Loucy (cell line): ENCODE data around the gene KRT79.

Source experiments
- H2AFZ ChIP-seq: fragments of 200-600 bp; sonication (generic); 2 replicates; pipeline ENCODE4 v1.6.0; 2016; ENCODE audit warnings: antibody characterized with exemption, mild to moderate bottlenecking, low read length, moderate library complexity
- H3F3A ChIP-seq: fragments of 200-600 bp; 2 replicates; pipeline ENCODE4 v1.6.0; 2016; ENCODE audit warnings: antibody characterized with exemption, low read depth, mild to moderate bottlenecking
- H3K27me3 ChIP-seq: fragments of 200-600 bp; sonication (generic); 2 replicates; pipeline ENCODE4 v1.6.1; 2014; ENCODE audit warnings: low read length, mild to moderate bottlenecking; ENCODE audit not compliant: insufficient read depth, poor library complexity, severe bottlenecking
- H3K36me3 ChIP-seq: fragments of 200-600 bp; sonication (generic); 2 replicates; pipeline ENCODE4 v1.6.1; 2016; ENCODE audit warnings: low read length; ENCODE audit not compliant: insufficient read depth
- H3K4me1 ChIP-seq: fragments of 200-600 bp; sonication (generic); 2 replicates; pipeline ENCODE4 v1.5.1; 2014; ENCODE audit warnings: low read length, mild to moderate bottlenecking; ENCODE audit not compliant: insufficient read depth, poor library complexity, severe bottlenecking
- H3K4me2 ChIP-seq: fragments of 200-600 bp; sonication (generic); 2 replicates; pipeline ENCODE4 v1.6.0; 2014; ENCODE audit warnings: antibody characterized with exemption, low read length, low read depth, mild to moderate bottlenecking; ENCODE audit not compliant: poor library complexity, severe bottlenecking
- H3K4me3 ChIP-seq: fragments of 200-600 bp; sonication (generic); 2 replicates; pipeline ENCODE4 v1.5.1; 2014; ENCODE audit warnings: low read length, mild to moderate bottlenecking, mixed read lengths; ENCODE audit not compliant: poor library complexity, severe bottlenecking
- H3K79me2 ChIP-seq: fragments of 200-600 bp; sonication (generic); 2 replicates; pipeline ENCODE4 v1.6.1; 2014; ENCODE audit warnings: low read length; ENCODE audit not compliant: insufficient read depth
- H3K9ac ChIP-seq: fragments of 200-600 bp; sonication (generic); 2 replicates; pipeline ENCODE4 v1.6.0; 2014; ENCODE audit warnings: mild to moderate bottlenecking, low read depth, low read length, moderate library complexity; ENCODE audit not compliant: poor library complexity, severe bottlenecking
- H3K9me2 ChIP-seq: fragments of 200-600 bp; sonication (generic); replicated peaks from 2 replicates; pipeline ENCODE4 v1.6.1; 2016; ENCODE audit warnings: low read depth, low read length, mixed read lengths
- H3K9me3 ChIP-seq: fragments of 200-600 bp; sonication (generic); 2 replicates; pipeline ENCODE4 v1.6.1; 2014; ENCODE audit warnings: mild to moderate bottlenecking, antibody characterized with exemption, low read length, low read depth; ENCODE audit not compliant: insufficient read depth
- H4K20me1 ChIP-seq: fragments of 200-600 bp; sonication (generic); 2 replicates; pipeline ENCODE4 v1.6.0; 2014; ENCODE audit warnings: antibody characterized with exemption, low read length, mild to moderate bottlenecking; ENCODE audit not compliant: insufficient read depth, poor library complexity, severe bottlenecking
- EZH2phosphoT487 ChIP-seq: fragments of 200-600 bp; IDR thresholded peaks from 2 replicates; pipeline ENCODE4 v1.6.1; 2018; ENCODE audit warnings: antibody characterized with exemption, mild to moderate bottlenecking, moderate library complexity, borderline replicate concordance
- TF ChIP-seq, protein P1 (sequence below): fragments of 200-600 bp; sonication (generic); conservative IDR thresholded peaks from 2 replicates; pipeline ENCODE4 v1.5.1; 2014; ENCODE audit warnings: mild to moderate bottlenecking, antibody characterized with exemption, low read length

KRT79 gene

DNA sequence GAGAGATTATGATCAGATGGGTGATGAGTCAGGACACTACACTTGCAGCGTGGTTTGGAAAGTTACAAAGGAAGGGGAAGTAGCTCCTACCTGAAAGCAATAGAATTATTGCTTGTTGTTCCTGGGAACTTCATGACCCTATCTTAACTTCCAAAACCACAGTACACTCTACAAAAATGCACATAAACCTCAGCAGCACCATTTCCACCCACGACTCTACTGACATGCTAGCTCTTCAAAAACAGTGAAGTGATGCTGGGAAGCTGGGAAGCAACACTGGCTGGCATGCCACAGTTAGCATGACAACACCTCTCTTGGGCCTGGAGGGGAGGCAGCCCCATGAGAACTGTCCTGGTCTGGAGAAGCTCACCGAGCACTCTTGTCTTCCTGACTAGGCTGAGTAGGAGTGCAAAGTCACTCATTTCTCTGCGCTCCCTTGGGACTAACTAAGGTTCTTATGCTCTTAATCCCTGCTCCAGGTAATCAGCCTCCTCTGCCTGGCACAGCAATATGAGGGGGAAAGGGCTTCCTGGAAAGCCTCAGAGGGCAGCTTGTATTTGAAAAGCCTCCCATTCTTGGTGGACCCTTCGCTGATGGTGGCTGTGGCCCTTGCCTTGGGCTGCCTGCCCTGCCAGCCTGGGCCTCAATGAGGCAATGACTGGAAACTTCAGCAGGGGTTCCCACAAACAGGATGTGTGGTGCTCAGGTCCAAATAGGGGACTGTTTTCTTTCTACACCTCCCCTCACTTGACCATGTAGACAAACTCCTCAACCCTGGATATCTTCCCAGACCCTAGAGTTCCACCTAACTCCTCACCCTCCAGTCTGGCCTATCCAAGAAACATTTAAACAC, 39.4 kb downstream of the KRT79 start:
- Histone ChIP-seq H3K4me3 (no peak overlapping the region), H3K9me2 (no peaks in the 10 kb centered on the region), H4K20me1 (no peaks in the 10 kb centered on the region), H3K79me2 (no peaks in the 10 kb centered on the region), H3K36me3 (no peaks in the 10 kb centered on the region), H2AFZ (no peak overlapping the region), H3K4me2 (no peak overlapping the region), H3K27me3 (no peaks in the 10 kb centered on the region), H3K9me3 (no peaks in the 10 kb centered on the region), H3F3A (no peaks in the 10 kb centered on the region), H3K9ac (no peak overlapping the region), H3K4me1 (no peaks in the 10 kb centered on the region)
- TF ChIP-seq, protein P1, sequence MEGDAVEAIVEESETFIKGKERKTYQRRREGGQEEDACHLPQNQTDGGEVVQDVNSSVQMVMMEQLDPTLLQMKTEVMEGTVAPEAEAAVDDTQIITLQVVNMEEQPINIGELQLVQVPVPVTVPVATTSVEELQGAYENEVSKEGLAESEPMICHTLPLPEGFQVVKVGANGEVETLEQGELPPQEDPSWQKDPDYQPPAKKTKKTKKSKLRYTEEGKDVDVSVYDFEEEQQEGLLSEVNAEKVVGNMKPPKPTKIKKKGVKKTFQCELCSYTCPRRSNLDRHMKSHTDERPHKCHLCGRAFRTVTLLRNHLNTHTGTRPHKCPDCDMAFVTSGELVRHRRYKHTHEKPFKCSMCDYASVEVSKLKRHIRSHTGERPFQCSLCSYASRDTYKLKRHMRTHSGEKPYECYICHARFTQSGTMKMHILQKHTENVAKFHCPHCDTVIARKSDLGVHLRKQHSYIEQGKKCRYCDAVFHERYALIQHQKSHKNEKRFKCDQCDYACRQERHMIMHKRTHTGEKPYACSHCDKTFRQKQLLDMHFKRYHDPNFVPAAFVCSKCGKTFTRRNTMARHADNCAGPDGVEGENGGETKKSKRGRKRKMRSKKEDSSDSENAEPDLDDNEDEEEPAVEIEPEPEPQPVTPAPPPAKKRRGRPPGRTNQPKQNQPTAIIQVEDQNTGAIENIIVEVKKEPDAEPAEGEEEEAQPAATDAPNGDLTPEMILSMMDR: no peak
- TF ChIP-seq EZH2phosphoT487: no peak

DNA sequence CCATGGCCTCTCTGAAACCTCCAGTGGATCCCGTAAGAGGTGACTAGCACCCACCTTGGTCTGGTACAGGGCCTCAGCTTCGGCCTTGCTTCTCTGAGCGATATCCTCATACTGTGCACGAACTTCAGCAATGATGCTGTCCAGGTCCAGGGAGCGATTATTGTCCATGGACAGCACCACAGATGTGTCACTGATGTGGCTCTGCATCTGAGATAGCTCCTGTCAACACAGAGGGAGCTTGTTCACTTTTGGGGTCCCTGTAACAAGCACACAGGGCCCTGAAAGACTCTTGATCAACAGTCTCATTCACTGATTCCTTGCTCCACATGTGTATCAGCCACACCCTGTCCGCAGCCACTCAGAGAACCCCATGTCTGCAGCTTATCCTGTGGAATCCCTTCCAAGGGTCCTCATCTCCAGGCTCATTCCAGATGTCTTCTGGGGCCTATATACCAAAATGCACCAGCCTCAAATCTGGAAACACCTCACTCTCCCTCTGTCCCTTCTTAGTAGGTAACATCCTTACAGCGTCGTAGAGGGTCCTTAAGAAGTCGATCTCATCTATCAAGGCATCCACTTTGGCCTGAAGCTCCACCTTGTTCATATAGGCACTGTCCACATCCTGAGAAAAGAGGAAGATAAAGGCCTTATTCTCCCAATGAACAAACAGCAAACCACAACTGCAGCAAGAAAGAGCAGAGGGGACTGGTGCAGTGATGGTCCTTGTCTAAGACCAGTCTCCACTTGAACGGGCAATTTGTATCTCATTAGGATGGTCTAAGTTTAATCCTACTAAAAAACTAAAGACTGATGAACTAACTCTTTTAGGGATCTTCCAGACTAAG, 41.7 kb downstream of the KRT79 start:
- Histone ChIP-seq H3K27me3 (no peaks in the 10 kb centered on the region), H3F3A (no peaks in the 10 kb centered on the region), H3K79me2 (no peaks in the 10 kb centered on the region), H3K9ac (no peak overlapping the region), H2AFZ (no peak overlapping the region), H3K9me2 (no peaks in the 10 kb centered on the region), H3K4me2 (no peak overlapping the region), H4K20me1 (no peaks in the 10 kb centered on the region), H3K36me3 (no peaks in the 10 kb centered on the region), H3K9me3 (no peaks in the 10 kb centered on the region), H3K4me1 (no peaks in the 10 kb centered on the region), H3K4me3 (no peak overlapping the region)
- no peak for TF ChIP-seq EZH2phosphoT487
- TF ChIP-seq, protein P1: no peak

DNA sequence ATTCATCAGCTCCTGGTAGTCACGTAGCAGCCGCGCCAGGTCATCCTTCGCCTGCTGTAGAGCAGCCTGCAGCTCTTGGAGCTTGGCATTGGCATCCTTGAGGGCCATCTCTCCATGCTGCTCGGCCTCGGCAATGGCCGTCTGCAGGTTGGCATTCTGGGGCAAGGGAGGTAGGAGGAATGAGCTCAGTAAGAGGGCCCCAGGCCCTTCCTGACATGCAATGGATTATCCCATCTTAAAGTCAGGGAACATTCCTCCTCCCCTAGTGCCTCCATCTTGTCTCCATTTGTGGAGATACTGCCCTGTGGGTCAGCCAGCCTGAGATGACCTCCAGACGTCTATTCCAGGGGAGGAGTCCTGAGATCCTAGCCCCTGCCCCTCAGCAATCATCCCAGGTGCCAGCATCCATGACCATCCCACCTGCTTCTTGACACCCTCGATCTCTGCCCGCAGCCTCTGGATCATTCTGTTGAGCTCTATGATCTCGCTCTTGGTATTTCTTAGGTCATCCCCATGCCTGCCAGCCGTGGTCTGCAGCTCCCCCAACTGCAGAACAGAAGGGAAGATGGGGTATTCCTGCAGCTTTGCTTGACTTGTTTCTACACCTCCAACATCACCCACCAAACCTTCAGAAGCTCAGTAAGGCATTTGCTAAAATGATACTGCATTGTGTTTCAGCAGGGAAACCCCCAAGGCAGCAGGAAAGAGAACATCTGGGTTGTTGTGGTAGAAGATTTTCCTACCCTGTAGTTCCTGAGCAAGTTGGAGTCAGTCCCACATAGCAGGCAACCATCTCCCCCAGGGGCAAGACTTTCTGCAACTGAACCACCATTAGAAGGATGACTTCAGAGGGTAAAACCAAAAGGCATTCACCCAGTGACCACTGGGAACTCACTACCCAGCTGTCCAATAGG, 42.6 kb downstream of the KRT79 start:
- Histone ChIP-seq H3K4me1 (no peaks in the 10 kb centered on the region), H3K9me2 (no peaks in the 10 kb centered on the region), H3K36me3 (no peaks in the 10 kb centered on the region), H4K20me1 (no peaks in the 10 kb centered on the region), H3F3A (no peaks in the 10 kb centered on the region), H3K9ac (no peak overlapping the region), H3K9me3 (no peaks in the 10 kb centered on the region), H3K4me2 (no peak overlapping the region), H3K4me3 (no peak overlapping the region), H3K27me3 (no peaks in the 10 kb centered on the region), H3K79me2 (no peaks in the 10 kb centered on the region), H2AFZ (no peak overlapping the region)
- no peak for TF ChIP-seq EZH2phosphoT487
- TF ChIP-seq, protein P1: no peak
